GM12872 (cell line): Measurements from ENCODE around the gene TUBGCP6.

Experiments
- CTCF ChIP-seq: IDR thresholded peaks from 3 replicates; pipeline ENCODE4 v1.5.1; 2011; ENCODE audit warnings: low read depth, mild to moderate bottlenecking, low read length, moderate library complexity; ENCODE audit not compliant: insufficient read depth

TUBGCP6 gene

GRCh38 chr22:50171965-50172421, 72.8 kb downstream of the TUBGCP6 start:
- no peak for TF ChIP-seq CTCF

DNA sequence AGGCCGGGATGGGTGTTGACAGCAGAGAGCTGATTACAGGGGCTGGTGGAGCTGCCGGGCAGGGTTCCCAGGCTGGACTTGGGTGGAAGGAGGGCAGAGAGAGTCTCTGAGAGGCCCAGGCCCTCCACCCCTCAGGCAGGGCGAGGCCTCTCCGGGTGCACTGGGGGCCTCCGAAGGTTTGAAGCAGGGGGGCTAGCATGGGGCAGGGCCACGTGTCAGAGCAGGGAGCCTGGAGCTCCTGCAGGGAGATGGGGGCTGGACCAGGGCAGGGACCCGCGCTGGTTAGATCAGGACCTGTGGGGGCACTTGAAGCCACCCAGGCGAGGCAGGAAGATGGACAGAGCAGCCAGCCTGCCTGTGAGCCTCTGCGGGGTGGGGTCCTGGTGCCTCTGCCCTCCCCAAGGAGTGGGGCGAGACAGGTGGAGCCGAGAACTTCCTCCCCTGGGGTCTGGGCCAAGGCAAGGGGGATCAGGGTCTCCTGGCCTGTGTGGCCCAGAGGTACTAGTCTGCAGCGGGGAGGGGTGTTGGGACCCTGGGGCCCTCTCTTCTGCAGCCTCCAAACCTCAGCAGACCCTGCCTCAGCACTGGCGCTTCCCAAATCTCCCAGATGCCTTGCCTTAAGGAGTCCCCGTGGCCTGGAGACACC, 73.4 kb downstream of the TUBGCP6 start:
- no peak for TF ChIP-seq CTCF

- TF ChIP-seq CTCF = no peak
These were observed 74.1 kb downstream of the TUBGCP6 start, which contains the start of gene PANX2 for GRCh38 chr22:50170453-50171318. Gene PANX2 (plus strand): TSS chr22:50170731. CDS start chr22:50170731, 0 bp downstream.

GRCh38 chr22:50169774-50170341, 75.0 kb downstream of the TUBGCP6 start:
- no peak for TF ChIP-seq CTCF

DNA sequence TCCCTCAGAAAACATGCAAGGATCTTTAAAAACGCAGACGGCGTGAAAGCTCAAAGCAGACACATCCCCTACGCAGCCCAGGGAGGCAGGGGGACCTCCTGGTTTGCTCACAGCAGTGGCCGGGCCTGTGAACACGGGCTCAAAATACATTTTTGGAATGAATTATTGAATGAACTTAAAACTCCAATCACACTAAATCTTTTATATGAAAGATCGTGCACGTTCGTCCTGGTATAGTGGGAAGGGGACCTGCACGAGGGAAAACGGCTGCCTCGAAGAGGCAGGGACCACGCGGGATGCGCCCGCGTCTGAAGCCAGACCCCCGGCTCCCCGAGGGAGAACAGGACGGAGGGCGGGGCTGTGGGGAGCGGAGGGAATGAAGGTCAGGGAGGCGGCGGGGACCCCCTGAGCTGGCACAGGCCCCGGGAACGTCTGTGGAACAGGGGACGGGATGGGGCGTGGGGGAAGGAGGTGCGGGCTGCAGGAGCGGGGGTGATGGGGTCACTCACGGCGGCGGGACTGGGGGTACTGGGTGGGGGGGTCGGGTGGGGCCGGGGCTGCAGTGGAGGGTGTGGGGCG, 75.6 kb downstream of the TUBGCP6 start:
- TF ChIP-seq CTCF = no peak

- no peak for TF ChIP-seq CTCF
These were observed 76.9 kb downstream of the TUBGCP6 start for GRCh38 chr22:50167689-50168489.
